Neural progenitor cell (in vitro differentiated cells): Measurements from ENCODE around the gene TBL1X. TPM values are rescaled to one million over a fixed set of nuclear protein-coding genes. Genes with fewer than 3 reads are reported as not detected.
"Not testable (repeated sequence)": the region's sequence is repeated elsewhere in the genome, so short reads cannot be mapped to it uniquely, and the experiment has no call there.

Experiments
- DNase-seq: peaks from one replicate; pipeline ENCODE4 v3.0.0-alpha.2; 2016; ENCODE audit warnings: low spot score
- H2AFZ ChIP-seq: fragments of 200-600 bp; sonication (generic); replicated peaks from 2 replicates; pipeline ENCODE4 v1.6.1; 2016; ENCODE audit warnings: antibody characterized with exemption
- H3F3A ChIP-seq: fragments of 200-600 bp; sonication (generic); 2 replicates; pipeline ENCODE4 v1.6.1; 2016; ENCODE audit warnings: antibody characterized with exemption, low read depth
- H3K27ac ChIP-seq: fragments of 200-600 bp; sonication (generic); 2 replicates; pipeline ENCODE4 v1.5.1; 2016; ENCODE audit warnings: mild to moderate bottlenecking
- H3K27me3 ChIP-seq: fragments of 200-600 bp; sonication (generic); 2 replicates; pipeline ENCODE4 v1.6.1; 2016; ENCODE audit warnings: mild to moderate bottlenecking, moderate library complexity
- H3K36me3 ChIP-seq: fragments of 200-600 bp; sonication (generic); 2 replicates; pipeline ENCODE4 v1.5.1; 2016
- H3K4me1 ChIP-seq: fragments of 200-600 bp; sonication (generic); 2 replicates; pipeline ENCODE4 v1.6.1; 2016; ENCODE audit warnings: mixed run types
- H3K4me2 ChIP-seq: fragments of 200-600 bp; sonication (generic); 2 replicates; pipeline ENCODE4 v1.6.1; 2016
- H3K4me3 ChIP-seq: fragments of 200-600 bp; sonication (generic); 2 replicates; pipeline ENCODE4 v1.5.1; 2016
- H3K79me2 ChIP-seq: fragments of 200-600 bp; sonication (generic); 2 replicates; pipeline ENCODE4 v1.6.1; 2016; ENCODE audit warnings: low read depth
- H3K9ac ChIP-seq: fragments of 200-600 bp; sonication (generic); 2 replicates; pipeline ENCODE4 v1.6.1; 2016
- H3K9me3 ChIP-seq: fragments of 200-600 bp; sonication (generic); 2 replicates; pipeline ENCODE4 v1.5.1; 2016; ENCODE audit warnings: low read depth
- H4K20me1 ChIP-seq: fragments of 200-600 bp; sonication (generic); 2 replicates; pipeline ENCODE4 v1.6.1; 2016; ENCODE audit warnings: low read depth
- H3K27ac Mint-ChIP-seq: 3 replicates; pipeline ENCODE4 v1.8.0; 2021; ENCODE audit warnings: mixed read lengths
- H3K27me3 Mint-ChIP-seq: 2 replicates; pipeline ENCODE4 v1.8.0; 2022; ENCODE audit warnings: low read depth, mild to moderate bottlenecking, inconsistent platforms, moderate library complexity, mixed read lengths; ENCODE audit not compliant: insufficient read depth
- H3K36me3 Mint-ChIP-seq: 3 replicates; pipeline ENCODE4 v1.8.0; 2021; ENCODE audit warnings: mixed read lengths
- H3K4me1 Mint-ChIP-seq: 3 replicates; pipeline ENCODE4 v1.8.0; 2021; ENCODE audit warnings: mixed read lengths
- H3K4me3 Mint-ChIP-seq: 3 replicates; pipeline ENCODE4 v1.8.0; 2021; ENCODE audit warnings: mild to moderate bottlenecking, moderate library complexity, mixed read lengths
- H3K9me3 Mint-ChIP-seq: 3 replicates; pipeline ENCODE4 v1.8.0; 2020; ENCODE audit warnings: mixed read lengths
- EZH2 ChIP-seq: fragments of 200-600 bp; sonication (generic); IDR thresholded peaks from 2 replicates; pipeline ENCODE4 v1.6.1; 2017; ENCODE audit warnings: antibody characterized with exemption, mild to moderate bottlenecking, moderate library complexity
- EZH2phosphoT487 ChIP-seq: fragments of 200-600 bp; sonication (generic); IDR thresholded peaks from 2 replicates; pipeline ENCODE4 v1.6.1; 2017; ENCODE audit warnings: antibody characterized with exemption
- total RNA-seq: library from RNA; depleted of rRNA; stranded (reverse); fragments of >200 nt; gene quantifications from 2 replicates; pipeline ENCODE4 v1.2.3, GENCODE V29; 2015; ENCODE audit warnings: low replicate concordance
- TF ChIP-seq, protein P1 (sequence below): fragments of 200-600 bp; sonication (generic); IDR thresholded peaks from 2 replicates; pipeline ENCODE4 v1.5.1; 2017; ENCODE audit warnings: antibody characterized with exemption, mild to moderate bottlenecking

The TBL1X gene
- total RNA-seq, 1 donor from 2014 or later = 35.7 TPM

DNA sequence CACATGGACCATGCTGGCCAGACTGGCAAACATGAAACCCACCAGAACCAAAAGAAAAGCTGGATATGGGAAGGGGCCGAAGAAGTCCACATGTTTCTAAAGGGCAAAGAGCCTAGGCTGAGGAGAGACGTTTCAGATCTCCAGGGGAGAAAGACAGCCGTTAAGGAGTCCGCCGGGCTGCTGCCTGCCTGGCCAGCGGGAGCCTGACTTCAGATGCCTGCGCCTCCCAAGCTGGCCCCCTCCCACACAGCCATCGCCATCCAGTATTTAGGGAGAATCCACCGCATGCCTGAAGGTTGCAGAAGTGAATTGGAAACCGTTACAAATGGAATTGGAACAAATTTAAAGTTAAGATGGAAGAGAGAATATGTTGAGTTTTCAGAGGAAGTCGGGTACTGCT is 2.9 kb downstream of the TBL1X start:
- peaks cover 10% of the 10 kb centered on the region for H3K27me3 Mint-ChIP-seq
- Histone ChIP-seq H3K27ac (no peak overlapping the region), H3K4me1 (peaks cover 14% of the 10 kb centered on the region), H3K9ac (no peak overlapping the region), H3K36me3 (no peaks in the 10 kb centered on the region), H3K27me3 (no peaks in the 10 kb centered on the region), H3K4me3 (peak overlapping the region; percentile 78), H2AFZ (no peak overlapping the region), H4K20me1 (peaks cover 59% of the 10 kb centered on the region), H3F3A (peaks cover 17% of the 10 kb centered on the region), H3K9me3 (no peaks in the 10 kb centered on the region), H3K79me2 (peaks cover 75% of the 10 kb centered on the region), H3K4me2 (peak overlapping the region; percentile 82)
- peak; percentile 29 for DNase-seq
- TF ChIP-seq EZH2phosphoT487 = no peak
- TF ChIP-seq, protein P1, sequence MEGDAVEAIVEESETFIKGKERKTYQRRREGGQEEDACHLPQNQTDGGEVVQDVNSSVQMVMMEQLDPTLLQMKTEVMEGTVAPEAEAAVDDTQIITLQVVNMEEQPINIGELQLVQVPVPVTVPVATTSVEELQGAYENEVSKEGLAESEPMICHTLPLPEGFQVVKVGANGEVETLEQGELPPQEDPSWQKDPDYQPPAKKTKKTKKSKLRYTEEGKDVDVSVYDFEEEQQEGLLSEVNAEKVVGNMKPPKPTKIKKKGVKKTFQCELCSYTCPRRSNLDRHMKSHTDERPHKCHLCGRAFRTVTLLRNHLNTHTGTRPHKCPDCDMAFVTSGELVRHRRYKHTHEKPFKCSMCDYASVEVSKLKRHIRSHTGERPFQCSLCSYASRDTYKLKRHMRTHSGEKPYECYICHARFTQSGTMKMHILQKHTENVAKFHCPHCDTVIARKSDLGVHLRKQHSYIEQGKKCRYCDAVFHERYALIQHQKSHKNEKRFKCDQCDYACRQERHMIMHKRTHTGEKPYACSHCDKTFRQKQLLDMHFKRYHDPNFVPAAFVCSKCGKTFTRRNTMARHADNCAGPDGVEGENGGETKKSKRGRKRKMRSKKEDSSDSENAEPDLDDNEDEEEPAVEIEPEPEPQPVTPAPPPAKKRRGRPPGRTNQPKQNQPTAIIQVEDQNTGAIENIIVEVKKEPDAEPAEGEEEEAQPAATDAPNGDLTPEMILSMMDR = no peak
- no peak for TF ChIP-seq EZH2
- H3K9me3 Mint-ChIP-seq = peaks cover 17% of the 10 kb centered on the region
- H3K4me3 Mint-ChIP-seq = peak overlapping the region; percentile 93
- H3K36me3 Mint-ChIP-seq = peaks cover 32% of the 10 kb centered on the region
- H3K27ac Mint-ChIP-seq = peak overlapping the region; percentile 70
- H3K4me1 Mint-ChIP-seq = peaks cover 37% of the 10 kb centered on the region

DNA sequence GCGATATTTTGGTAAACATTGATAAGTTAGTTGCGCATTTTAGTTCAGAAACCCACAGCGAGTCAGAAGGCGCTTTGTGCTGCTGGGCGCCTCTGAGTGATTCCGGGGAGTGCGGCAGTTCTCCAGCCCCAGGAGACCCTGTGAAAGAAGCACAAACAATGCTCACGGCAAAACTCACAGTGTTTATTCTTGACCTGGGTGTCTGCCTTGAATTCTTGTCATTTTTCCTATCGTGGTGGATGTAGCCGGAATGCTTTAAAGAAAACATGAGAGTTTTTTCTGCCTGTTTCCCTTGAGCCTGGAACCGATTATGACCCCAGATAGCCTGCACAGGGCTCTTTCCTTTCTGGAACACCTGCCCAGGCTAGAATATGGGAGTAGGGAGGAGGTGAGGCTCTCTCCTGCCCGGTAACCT is 6.7 kb downstream of the TBL1X start:
- Histone ChIP-seq H3K4me3 (no peak overlapping the region), H3K4me1 (peaks cover 14% of the 10 kb centered on the region), H3K36me3 (peaks cover 2% of the 10 kb centered on the region), H3F3A (no peaks in the 10 kb centered on the region), H4K20me1 (peaks cover 67% of the 10 kb centered on the region), H2AFZ (no peak overlapping the region), H3K9ac (no peak overlapping the region), H3K9me3 (no peaks in the 10 kb centered on the region), H3K27me3 (no peaks in the 10 kb centered on the region), H3K27ac (no peak overlapping the region), H3K4me2 (no peak overlapping the region), H3K79me2 (peaks cover 100% of the 10 kb centered on the region)
- Mint-ChIP-seq H3K9me3 (peaks cover 43% of the 10 kb centered on the region), H3K36me3 (peaks cover 63% of the 10 kb centered on the region), H3K27ac (no peak overlapping the region), H3K27me3 (peaks cover 4% of the 10 kb centered on the region), H3K4me1 (peaks cover 19% of the 10 kb centered on the region), H3K4me3 (no peak overlapping the region)
- TF ChIP-seq EZH2 (no peak), EZH2phosphoT487 (no peak)
- TF ChIP-seq, protein P1 = no peak
- DNase-seq = no peak

DNA sequence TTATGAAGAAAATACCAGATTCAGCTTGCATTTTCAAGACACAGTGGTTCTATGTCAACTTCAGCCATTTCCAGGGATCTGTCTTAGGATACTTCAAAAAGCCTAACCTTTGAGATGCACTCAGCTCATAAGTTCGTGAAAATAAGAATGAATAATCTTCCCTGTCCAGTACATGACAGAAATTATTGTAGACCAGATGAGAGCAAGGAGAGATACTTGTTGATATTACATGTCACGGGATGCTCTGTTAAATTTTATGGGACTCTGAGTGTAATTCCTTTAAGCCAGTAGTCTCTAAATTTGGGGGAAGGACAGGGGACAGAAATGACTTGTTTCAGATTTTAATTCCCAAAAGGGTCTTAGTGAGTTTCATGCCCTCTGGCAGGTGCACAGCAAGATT is 8.8 kb downstream of the TBL1X start:
- no peak overlapping the region for H3K9ac ChIP-seq
- peaks cover 49% of the 10 kb centered on the region for H4K20me1 ChIP-seq
- H2AFZ ChIP-seq = no peak overlapping the region
- no peak overlapping the region for H3K27ac Mint-ChIP-seq
- H3K27me3 ChIP-seq = no peaks in the 10 kb centered on the region
- no peak overlapping the region for H3K27ac ChIP-seq
- H3F3A ChIP-seq = no peaks in the 10 kb centered on the region
- no peaks in the 10 kb centered on the region for H3K4me1 ChIP-seq
- peaks cover 2% of the 10 kb centered on the region for H3K36me3 ChIP-seq
- no peak for DNase-seq
- H3K4me2 ChIP-seq = no peak overlapping the region
- peaks cover 77% of the 10 kb centered on the region for H3K36me3 Mint-ChIP-seq
- H3K4me1 Mint-ChIP-seq = peaks cover 3% of the 10 kb centered on the region
- H3K4me3 ChIP-seq = no peak overlapping the region
- TF ChIP-seq, protein P1 = no peak
- no peak for TF ChIP-seq EZH2
- no peak for TF ChIP-seq EZH2phosphoT487
- H3K4me3 Mint-ChIP-seq = no peak overlapping the region
- H3K9me3 Mint-ChIP-seq = peaks cover 54% of the 10 kb centered on the region
- no peaks in the 10 kb centered on the region for H3K9me3 ChIP-seq
- peaks cover 2% of the 10 kb centered on the region for H3K27me3 Mint-ChIP-seq
- H3K79me2 ChIP-seq = peaks cover 100% of the 10 kb centered on the region

DNA sequence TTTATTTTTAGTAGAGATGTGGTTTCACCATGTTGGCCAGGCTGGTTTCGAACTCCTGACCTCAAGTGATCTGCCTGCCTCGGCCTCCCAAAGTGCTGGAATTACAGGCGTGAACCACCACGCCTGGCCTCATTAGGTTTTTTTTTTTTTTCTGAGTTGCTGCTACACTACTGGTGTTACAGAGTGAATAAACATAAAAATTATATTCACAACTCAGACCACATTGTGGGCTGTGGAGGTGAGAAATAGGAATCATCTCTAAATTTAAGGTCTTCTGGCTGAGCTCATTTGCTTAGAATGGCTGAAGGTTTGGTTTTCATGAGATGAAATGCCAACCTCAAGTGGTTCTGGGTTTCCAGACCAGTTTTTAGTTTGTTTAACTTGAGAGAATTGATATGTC is 10.6 kb downstream of the TBL1X start:
- Mint-ChIP-seq H3K36me3 (peaks cover 75% of the 10 kb centered on the region), H3K9me3 (peaks cover 63% of the 10 kb centered on the region)
- DNase-seq, H3K4me3 ChIP-seq, H3K9ac ChIP-seq, H3K4me3 Mint-ChIP-seq, H3K27ac ChIP-seq, H2AFZ ChIP-seq, H3F3A ChIP-seq, H3K4me1 ChIP-seq, H3K4me2 ChIP-seq, H3K27me3 ChIP-seq, H3K4me1 Mint-ChIP-seq, H3K36me3 ChIP-seq, H3K9me3 ChIP-seq, H3K27me3 Mint-ChIP-seq, H3K27ac Mint-ChIP-seq: not testable (repeated sequence)
- Histone ChIP-seq H4K20me1 (peaks cover 36% of the 10 kb centered on the region), H3K79me2 (peaks cover 100% of the 10 kb centered on the region)
